ENCODE results near the gene E2F4. TPM values are rescaled to one million over a fixed set of nuclear protein-coding genes. Genes with fewer than 3 reads are reported as not detected.

The E2F4 gene
- total RNA-seq, 1 donor from 2014 or later = 83.0 TPM

DNA sequence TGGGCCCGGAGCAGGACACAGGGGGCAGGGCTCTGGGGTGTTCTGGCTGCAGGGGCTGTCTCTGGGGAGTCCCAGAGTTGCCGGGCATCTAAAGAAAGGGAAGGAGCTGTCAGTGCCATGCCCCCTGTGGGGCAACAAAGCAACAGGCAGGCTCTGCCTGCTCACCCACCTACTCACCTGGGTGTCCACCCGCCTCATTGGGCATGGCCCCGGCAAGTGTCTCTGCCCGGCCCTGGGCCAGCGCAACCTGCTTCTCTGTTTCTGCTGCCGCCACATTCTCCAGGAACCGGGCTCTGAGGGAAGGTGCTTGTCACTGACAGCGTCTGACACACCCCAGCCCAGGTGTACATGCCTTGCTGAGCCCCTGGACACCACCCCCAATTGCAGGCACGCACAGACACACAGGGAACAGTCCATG, 42.2 kb downstream of the E2F4 start:
- no peak for DNase-seq (ENCODE audit: low spot score)

DNA sequence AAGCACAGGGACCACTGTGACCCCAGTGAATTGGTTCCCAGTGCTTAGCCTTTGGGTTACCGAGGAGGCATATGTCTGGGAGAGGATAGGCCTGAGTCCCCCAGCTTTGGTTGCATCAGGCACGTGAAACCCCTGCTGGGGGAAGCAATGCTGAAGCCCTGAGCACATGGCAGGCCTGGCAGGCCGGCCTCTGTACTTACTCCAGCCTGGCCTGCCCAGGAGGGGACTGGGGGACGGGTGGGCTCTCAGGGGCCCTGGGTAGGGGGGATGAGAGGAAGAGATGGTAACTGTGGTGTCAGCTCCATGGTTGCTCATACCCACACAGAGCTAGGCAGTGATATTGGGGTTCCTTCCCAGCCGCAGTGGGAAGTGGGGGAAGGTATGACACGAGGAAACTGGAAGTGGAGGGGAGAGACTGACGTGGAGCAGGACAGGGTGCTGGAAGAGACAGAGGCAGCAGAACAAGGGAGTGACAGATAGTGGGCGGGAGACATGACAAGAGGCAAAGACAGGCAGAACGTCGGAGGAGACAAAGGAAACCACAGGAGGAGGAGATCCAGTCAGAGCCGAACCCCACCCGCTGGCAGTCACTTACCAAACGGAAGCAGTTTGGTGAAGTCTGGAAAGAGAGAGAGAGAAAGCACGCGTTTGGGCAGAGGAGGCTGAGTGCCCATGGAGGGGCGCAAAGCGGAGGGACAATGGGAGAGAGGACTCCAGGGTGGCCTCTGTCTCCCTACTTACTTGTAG, 44.0 kb downstream of the E2F4 start:
- DNase-seq (ENCODE audit: low spot score) = no peak

DNA sequence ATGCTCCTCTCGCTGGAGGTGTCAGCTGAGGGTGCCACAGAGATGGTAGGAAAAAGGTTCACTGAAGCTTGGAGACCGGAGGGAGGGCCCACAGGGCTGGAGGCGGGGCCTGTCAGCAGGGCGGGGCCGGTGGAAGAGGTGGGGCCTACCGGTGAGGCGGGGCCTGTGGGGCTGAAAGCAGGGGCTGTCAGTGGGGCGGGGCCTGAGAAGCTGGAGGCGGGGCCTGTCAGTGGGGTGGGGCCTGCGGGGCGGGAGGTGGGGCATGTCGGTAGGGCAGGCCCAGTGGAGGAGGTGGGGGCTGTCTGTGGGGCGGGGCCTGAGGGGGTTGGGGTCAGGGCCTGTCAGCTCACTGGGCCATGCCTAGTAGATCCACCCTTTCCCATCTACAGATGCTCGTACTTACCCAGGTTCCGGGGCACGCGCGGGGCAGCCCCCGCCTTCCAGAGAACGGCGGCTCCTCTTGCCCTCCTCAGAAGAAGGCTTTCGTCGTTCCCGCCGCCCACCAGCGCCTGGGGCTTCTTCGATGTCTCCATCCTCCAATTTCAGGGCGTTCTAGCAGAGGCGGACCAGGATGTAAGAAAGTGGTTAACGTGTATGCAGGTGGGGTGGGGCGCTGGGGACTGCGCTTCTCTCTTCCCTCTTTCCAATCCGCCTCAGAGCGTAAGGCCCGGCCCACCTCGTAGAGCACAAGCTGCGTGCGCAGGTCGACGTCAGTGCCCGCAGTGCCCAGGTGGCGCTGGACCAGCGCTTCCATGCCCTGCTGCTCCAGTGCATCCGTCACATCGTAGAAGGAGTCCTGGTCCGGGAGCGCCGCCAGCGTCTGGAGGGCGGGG, 44.8 kb downstream of the E2F4 start:
- no peak for DNase-seq (ENCODE audit: low spot score)

DNA sequence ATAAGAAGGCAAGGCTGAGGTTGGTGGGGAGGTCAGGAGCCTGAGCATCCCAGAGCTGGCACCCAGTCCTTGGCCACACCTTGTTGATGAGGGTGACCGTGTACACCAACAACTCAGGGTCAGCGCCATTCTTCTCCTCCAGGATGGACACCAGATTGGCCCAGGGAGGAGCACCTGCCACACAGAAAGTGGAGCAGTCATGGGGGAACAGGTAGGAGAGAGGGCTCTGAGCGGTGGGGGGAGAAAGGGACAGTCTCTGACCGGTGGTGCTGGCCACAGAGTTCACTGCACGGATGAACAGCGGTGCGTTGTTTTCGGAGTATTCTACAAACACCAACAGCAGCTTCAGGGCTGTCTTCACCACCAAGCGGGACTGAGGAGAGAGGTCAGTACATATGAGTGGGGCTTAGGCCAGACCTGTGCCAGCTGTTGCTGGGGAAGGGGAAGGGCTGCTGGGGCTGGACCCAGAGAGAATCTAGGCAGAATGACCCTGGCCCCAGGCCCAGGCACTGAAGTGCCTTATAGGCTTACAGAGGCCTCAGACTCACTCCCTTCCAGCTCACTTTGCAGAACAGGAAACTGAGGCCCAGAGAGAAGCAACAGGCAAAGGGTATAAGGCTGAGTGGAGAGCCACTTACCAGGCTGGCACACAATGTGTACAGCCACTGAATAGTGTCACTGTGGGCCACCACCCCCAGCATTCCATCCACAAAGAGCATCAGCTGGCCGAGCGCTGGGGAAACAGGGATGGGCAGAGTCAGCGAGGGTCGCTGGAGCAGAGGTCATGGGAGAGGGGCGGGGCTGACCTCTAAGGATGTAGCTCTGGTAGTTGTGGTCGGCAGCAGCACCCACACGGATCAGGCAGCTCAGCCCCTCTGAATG, 45.7 kb downstream of the E2F4 start:
- DNase-seq (ENCODE audit: low spot score) = no peak

DNA sequence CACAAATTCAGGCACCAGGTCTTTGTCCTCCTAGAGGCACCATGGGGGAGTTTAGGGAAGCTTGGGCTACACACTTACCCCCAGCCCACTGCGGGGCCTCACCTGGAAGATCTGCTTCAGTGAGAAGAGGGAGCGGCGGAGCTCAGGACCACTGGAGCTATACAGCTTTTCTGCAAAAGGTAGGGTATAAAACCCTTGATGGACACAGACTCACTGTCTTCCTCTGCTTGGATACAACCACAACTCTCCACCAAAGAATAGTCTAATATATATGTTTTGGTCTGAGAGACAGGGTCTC, 46.3 kb downstream of the E2F4 start:
- no peak for DNase-seq (ENCODE audit: low spot score)

DNA sequence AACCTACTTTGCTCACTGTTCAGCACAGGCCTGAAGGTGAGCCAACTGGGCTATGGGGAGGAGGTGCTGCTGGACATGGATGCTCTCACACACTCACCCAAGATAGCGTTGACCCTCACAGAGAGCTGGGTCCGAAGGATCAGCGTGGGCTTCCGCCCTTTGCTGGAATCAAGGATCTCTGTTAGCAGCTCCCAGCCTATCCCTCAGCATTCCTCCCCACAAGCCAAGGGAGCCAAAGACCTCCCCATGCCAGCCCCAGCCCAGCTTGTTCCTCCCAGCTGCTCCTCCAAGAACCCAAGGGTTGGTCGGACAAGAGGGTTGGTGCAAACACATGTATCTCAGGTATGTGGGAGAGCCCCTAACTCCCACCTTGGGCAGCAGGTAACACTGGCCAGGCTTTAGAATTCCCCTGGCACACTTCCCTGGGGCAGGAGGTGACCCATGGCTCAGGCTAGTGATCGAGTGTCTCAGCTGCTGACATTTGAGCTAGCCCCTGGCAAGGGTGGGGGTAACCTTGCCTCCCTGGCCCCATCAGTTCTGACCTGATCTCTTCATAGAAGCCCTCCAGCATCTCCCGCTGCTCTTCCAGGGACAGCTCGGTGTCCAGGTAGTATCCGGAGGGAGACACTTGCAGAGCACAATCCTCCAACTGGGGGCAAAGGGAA, 47.0 kb downstream of the E2F4 start:
- no peak for DNase-seq (ENCODE audit: low spot score)

GRCh38 chr16:67240506-67240905, 48.6 kb downstream of the E2F4 start:
- DNase-seq (ENCODE audit: low spot score) = no peak

GRCh38 chr16:67241008-67241900, 49.3 kb downstream of the E2F4 start:
- DNase-seq (ENCODE audit: low spot score) = no peak

DNA sequence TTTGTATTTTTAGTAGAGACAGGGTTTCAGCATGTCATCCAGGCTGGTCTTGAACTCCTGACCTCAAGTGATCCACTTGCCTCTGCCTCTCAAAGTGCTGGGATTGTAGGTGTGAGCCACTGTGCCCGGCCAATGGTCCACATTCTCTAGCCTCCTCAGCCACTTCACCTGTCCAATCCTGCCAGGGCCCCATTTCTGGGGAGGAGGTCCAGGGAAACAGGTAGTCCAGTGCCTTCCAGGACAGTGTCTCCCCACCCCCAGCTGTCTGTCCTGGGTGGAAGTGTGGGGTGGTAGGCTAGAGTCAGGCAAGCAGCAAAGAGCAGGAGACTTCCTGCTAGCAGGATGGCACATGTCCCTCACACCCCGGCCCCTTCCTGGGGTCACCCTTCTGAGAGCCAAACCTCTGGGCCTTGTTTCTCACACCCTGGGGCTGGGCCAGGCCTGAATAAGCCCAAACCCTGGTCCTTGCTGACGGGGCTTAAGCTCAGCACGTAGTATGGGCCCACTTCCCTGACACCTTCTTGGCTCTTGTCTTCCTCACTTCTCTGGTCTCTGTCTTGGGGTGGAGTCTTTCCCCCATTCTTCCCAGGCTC, 50.3 kb downstream of the E2F4 start:
- no peak for DNase-seq (ENCODE audit: low spot score)

DNA sequence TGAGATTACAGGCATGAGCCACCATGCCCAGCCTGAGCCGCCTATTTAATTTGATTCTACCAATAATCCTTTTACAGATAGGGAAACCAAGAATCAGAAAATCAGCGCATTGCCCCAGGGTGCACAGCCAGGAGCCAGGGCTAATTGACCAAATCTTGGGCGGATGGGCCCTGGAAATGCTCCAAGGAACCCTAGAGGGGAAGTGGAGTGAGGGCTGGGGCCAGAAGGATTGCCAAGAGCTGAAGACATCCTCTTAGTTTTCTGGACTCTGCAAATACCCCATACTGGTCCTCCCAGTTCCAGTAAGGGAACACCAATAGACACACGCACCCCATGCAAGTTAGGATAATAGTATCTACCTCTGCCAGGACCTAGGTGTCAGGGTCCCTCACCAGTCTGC, 51.5 kb downstream of the E2F4 start:
- no peak for DNase-seq (ENCODE audit: low spot score)

- peak; percentile 75 for DNase-seq (ENCODE audit: low spot score)
These were observed 52.6 kb downstream of the E2F4 start for GRCh38 chr16:67244387-67245185.

DNA sequence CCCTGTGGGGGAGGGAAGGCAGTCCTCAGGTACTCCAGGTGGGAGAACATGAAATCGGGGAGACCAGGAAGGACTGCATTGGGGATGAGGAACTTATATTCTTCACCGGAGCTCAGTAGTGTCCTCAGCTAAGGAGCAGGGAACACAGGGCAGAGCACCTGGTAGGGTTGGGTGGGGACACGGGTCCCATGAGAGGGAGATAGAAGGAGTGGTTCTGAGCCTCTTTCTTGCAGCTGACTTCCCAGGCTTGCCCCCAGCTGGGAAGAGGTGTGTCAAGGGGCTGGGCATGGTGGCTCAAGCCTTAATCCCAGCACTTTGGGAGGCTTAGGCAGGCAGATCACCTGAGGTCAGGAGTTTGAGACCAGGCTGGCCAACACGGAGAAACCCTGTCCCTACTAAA, 53.2 kb downstream of the E2F4 start:
- DNase-seq (ENCODE audit: low spot score) = no peak

DNA sequence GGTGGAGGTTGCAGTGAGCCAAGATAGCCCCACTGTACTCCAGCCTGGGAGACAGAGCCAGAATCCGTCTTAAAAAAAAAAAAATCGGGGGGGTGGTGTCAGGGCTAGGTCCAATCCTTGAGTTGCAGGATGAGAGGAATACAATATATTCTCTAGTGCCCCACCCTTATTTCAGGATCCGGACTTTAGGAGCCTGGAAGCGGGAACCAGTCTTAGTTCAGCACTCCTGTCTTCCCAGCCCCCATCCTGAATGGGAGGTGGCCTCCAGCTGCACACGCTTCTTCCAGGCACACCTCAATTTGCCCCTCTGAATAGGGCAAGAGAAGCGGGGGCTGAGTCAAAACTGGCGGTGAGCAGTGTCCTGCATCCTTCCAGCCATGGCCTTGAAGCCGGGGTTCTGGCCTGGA, 53.7 kb downstream of the E2F4 start:
- no peak for DNase-seq (ENCODE audit: low spot score)

- peak; percentile 72 for DNase-seq (ENCODE audit: low spot score)
These were observed 54.3 kb downstream of the E2F4 start for GRCh38 chr16:67246081-67246755.

DNA sequence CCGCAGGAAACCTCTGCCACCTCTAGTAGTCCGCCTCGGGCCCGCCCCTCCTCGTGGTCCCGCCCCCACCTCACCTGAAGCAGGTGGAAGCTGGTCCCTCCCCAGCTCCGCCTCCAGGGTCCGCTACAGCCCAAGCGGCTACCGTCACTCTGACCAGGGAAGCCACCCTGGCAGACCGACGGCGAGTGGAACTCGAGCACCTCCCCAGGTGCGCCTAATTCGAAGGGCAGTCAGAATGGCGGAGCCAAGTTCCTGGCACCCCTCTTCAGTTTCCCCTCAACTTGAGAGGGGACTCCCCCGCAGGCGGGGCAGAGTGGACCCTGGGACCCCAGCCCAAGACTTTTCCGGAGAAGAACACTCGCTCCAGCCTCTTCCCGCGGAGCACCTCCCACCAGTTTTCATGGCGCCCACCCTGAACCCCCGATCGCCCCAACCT, 54.8 kb downstream of the E2F4 start:
- peak; percentile 72 for DNase-seq (ENCODE audit: low spot score)

DNA sequence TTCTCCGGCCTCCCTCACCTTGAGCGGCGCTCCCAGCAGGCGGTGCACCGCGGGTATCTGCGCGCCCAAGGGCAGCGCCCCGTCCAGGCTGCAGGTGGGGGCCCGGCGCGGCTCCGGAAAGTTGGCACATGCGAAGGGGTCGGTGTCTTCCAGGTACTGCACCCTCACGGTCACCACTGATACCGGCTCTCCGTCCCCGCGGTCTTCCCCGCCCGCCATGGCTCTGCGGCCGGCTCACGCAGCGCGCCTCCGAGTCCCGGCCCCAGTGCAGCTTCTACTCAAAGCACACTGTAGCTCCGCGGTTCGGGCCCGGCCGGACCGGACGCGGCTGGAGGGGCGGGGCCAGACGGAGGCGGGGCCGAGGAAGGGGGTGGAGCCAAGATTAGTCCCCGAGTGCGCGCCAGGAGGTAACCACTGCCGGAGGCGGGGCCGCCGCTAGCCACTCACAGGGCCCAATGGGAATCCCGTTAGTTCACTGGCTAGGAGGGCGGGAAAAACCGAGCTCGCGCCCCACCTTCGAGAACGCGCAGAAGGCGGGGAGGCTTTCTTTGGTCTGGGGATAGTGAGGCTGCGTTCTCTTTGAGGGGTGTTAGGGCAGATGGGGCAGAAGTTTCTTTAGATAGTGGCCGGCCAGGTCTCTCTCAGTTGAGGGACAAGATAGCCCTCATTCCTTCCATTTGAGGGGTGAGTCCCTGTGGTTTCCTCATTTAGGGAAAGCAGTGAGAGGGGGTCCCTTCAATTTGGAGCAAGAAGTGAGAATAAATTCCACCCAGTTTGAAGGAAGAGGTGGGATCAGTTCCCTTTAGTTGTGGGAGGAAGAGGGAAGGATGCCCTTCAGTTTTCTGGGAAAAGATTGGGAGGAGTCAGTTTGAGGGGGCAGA, 55.5 kb downstream of the E2F4 start, which contains the start of gene FHOD1:
Gene FHOD1, minus strand, starts transcription at position 290 of the 881 bp plus-strand sequence. Its CDS starts 71 bp downstream, at position 219.
- peak; percentile 98 for DNase-seq (ENCODE audit: low spot score)

DNA sequence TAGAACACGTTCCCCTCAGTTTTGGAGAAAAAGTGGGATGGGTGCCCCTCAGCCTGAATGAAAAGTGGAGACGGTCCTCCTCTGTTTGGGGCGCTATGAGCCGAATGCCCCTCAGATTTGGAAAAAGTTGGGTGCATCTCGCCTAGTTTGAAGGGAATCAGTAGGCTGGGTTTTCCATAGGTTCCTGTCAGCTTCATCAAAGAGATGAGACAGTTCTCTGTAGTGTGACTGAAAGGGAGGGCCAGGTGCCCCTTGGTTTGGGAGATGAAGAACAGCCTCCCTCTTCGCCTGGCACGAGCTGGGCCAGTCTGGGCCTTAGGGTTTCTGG, 56.1 kb downstream of the E2F4 start:
- DNase-seq (ENCODE audit: low spot score) = no peak
